Ammon's horn (tissue), 1 donor: Measurements from ENCODE around the gene IGFALS.

Experiments
- DNase-seq: peaks from one replicate; pipeline ENCODE4 v3.0.0-alpha.2; 2016; ENCODE audit warnings: low spot score

IGFALS gene

DNA sequence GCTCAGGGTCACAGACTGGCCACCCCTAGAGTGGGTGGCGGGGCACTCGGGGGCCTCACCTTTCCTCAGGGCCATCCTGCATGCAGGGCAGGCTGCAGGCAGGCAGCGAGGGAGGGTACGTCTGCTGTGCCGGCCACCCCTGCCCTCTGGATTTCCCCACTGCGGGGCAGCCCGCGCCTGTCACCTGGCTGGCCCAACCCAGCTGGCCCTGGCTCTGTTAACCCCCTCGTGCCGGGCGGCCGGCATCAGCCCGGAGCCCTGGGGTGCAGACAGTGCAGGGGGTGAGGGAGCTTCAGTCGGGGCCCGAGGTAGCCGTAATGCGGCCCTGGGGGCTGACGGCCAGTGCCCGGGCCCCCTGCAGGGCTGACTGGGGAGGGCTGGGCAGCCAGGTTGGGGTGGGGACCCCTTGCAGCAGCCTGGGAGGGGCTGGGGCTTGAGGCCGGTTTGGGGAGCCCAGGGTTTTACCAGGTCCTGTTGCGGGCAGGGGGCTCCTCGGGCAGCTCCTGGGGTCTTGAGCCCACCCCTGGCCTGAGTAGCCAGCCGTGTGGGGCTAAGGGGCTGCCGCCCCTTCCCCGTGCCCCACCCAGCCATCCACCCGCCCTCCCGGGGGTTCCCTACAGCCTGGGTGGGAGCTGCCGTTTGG, at the start of gene IGFALS:
Gene IGFALS, minus strand, starts transcription at position 128 of the 643 bp plus-strand sequence. Its CDS starts 53 bp downstream, at position 75.
- no peak for DNase-seq

DNA sequence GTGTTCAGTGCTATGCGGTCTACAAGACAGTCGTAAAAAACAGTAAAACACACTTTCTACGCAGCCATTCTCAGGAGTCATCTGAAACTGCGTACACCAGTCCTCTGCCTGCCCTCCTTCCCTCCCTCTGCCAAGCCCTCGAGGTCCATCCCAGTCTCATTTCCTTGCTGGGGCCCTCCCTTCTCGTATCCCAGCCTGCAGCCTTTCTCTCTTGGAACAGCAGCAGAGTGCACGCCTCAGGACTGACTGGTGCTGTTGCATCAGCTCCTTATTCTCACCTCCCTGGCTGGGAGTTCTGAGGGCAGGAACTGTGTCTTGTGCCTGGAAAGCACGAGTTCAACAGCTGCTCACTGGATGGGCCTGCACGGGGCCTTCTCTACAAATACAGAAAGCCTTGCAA, 46.0 kb upstream of the IGFALS start:
- no peak for DNase-seq

DNA sequence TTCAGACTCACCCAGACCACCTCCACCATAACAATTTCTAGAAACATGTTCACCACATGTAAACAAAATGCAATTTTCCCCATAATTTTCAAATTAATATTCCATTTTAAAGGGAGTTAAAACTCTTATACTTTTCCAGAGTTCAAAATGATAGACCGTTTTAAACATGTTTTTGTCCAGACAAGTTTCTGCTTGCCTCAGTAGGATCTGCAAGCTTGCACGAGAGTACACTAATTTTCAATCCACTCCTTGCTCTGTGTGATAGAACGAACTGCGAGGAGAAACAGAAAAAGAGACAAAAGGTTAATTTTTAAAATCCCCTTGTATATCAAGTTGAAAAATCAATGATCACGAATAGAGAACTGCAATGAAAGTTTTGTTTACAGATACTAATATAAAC, 40.6 kb upstream of the IGFALS start:
- DNase-seq = no peak

DNA sequence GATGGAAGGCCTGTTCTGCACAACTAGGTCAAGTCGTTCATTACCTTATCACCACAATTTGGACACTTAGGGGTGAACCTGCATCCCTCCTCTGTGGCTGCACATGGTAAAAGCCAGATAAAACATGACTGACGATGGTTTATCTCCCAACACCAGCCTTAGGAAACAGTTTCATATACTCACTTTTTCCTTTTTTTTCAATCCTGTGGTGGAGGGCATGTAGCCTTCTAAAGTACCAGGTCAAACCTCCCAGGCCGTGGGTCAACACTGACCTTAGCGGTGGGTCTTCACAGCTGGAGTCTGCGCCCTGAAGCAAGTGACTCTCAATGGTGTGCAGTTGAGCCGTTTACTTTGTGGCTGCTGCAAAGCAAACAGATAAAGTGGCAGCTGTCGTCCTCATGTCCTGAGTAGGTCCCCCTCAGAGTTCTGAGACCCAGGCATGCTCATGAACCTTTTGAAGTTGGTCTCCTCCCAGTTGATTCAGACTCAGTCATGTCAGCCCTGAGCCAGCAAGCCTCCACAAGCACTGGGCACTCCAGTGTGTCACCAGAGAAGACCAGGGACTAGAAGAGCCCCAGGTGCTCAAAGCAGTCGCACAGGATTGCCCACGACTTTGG, 39.4 kb upstream of the IGFALS start:
- no peak for DNase-seq

DNA sequence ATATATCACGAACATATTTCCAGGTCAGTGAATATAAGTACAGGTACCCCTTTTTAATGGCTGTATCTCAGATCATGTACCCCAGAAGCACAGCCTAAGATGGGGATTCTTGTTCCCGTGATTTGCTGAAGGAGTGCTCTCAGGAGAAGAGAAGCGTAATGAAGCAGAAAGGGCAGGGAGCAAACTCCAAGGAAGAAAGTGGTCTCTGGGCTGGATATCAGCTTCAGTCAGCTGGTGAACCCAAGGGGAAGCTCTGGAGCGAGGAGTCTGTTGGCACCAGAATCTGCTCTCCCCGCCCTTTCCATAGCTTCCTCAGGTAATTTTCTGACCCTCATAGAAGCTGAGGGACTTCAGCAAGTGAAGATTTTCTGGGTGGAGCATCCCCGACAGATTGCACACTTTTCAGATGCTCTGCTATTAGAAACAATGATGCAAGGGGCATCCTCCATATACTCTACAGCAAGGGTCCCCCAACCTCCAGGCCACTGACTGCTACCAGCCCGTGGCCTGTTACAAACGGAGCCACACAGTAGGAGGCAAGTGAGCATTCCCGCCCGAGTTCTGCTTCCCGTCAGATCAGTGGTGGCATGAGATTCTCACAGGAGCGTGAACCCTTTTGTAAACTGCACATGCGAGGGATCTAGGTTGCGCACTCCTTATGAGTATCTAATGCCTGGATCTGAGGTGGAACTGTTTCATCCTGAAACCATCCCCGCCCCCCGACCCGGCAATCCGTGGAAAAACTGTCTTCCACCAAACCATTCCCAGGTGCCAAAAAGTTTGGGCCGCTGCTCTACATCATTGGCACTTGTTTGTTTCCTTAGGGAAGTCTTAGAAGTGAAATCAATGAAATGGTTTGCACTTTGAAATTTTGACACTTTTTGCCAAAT, 37.9 kb upstream of the IGFALS start:
- DNase-seq = no peak

DNA sequence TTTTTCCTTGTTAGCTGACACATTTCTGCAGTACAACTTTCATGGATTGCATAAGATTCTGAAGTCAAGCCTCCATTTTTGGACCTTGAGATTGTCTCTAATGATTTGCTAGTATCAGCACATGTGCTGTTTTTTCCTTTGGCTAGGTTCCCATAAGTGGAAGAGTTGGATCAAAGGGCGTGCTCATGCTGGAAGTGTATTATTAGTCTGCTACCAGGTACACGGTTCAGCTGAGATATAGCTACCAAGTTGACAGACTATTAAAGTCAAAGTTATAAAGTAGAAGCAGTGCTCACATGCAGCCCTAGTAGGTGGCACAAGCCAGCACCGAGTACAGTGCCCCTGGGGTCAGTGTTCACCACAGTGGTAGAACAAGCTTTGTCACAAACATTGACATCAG, 36.7 kb upstream of the IGFALS start:
- DNase-seq = no peak

DNA sequence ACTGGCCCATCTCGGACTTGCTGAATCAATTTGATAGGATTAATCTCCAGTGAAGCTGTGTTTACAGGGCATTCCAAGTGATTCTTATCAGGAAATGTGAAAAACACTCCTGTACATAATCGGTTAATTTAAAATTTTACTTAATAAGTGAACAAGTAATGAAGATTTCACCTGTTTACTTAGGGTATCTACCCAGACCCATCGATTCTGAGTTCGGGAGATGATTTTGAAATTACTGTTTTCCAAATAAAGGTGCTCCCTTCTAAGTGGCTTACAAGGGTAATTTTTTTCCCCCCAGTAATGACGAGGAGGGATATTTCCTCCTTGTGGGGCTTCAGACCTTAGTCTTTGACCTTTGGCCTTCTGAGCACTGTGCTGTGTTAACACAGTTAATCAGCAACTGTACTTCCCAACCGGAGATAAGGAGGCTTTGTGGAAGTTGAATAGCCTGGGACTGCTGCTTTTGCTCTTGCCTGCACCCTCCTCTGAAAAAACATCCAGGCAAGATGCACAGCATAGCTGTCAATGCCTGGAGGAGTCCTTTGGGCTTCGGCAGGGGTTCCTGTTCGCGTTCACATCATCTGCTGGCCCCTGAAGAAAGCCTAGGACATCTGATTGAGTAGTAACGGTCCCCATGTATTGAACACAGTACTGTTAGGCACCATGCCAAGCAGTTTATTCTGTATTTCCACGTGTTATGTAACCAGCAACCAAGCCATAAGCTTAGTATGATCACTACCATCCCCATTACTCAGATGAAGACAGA, 35.3 kb upstream of the IGFALS start:
- no peak for DNase-seq

DNA sequence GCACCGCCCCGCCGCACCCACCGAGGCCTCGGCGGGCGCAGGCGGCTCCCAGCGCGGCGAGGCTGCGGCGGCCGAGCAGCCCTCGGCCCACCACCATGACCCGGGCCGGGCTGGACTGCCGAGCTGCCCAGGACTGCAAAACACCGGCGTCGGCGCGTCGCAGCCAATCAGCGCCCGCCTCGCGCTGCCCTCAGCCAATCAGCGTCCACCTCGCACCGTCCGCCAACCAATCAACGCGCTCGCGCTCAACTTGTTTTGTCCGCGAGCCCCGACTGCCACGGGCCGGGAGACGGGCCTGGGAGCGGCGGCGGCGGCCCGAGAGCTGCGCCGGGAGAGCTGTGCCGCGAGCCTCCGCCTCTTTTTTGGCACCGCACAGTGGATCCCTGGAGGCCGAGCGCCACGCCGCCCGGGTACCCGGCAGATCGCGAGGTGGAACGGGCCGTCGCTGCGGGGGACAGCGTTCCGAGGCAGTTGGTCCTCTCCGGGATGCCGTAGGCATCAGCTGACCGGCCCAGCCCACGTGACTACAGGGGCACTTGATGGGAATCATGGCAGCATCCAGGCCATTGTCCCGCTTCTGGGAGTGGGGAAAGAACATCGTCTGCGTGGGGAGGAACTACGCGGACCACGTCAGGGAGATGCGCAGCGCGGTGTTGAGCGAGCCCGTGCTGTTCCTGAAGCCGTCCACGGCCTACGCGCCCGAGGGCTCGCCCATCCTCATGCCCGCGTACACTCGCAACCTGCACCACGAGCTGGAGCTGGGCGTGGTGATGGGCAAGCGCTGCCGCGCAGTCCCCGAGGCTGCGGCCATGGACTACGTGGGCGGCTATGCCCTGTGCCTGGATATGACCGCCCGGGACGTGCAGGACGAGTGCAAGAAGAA, 33.4 kb upstream of the IGFALS start, which contains the start of the genes FAHD1 and HAGH:
Gene FAHD1, plus strand, starts transcription at position 516 of the 883 bp plus-strand sequence. Its CDS starts 33 bp downstream, at position 549.
Gene HAGH, minus strand, starts transcription at position 135 of the 883 bp plus-strand sequence. Its CDS starts 38 bp downstream, at position 97.
- peak; percentile 95 for DNase-seq

DNA sequence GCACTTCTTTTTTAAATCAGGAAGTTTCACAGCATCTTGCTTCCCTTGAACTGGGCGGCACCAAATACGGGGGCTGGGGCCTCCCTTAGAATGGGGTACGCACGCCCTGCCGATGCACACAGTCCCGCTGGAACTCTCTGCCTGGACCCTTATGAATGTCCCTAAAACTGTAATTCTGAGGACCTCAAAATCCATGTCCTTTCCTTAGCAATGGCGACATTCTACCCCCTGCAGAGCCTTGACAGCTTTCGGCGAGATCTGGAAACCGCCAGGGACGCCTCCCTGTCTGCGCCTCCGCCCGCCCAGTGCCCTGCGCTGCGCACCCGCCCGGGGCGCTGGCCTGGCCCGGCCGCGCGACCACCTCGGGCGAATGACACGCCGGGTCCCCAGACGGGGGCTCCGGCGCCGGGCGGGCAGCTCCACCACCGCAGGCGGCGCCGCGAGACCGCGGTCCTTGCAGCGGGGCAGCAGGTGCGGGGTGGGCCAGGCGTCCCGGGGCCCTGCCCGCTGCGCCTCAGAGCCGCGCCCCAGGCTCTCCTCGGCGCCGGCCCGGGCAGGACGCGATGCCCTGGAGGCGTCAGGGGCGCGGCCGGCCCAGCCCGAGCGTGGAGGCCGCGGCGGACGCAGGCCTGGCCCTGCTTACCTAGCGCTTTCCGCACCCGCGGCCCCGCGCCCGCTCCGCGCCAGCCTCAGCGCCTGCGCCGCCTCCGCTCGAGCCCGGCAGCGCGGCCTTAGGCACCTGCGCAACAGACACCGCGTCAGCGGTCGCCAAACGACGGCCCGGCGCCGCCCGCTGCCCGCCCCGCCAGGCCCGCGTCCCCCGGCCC, 32.6 kb upstream of the IGFALS start:
- DNase-seq = no peak

DNA sequence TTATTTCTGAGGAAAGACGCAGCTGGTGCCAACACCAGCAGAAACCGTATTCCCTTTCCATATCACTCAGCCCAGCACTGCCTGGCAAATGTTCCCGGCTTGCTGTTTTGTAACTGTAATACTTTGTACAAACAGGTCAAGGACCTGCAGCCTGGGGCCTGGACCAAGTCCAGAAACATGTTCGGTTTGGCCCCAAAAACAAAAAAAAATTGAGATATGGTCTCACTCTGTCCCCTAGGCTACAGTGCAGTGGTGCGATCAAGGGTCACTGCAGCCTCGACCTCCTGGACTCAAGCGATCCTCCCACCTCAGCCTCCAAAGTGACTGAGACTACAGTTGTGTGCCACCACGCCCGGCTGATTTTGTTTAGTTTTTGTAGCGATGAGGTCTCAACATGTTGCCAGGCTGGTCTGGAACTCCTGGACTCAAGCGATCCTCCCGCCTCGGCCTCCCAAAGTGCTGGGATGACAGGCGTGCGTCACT, 31.9 kb upstream of the IGFALS start:
- no peak for DNase-seq

DNA sequence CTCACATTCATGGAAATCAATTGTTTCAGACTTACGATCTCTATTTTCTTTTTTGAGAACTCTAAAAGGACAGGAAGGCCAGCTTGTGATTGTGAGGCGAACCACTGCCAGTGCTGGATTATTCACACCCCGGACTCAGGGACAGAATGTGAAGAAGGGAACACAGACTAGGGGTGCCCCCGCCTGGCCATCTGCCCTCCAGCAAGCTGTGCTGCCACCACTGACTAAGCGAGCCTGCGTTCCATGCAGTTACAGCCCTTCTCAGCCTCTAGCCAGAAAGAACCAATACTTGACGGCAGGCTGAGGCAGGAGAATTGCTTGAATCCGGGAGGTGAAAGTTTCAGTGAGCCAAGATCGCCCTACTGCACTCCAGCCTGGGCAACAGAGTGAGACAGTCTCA, 30.3 kb upstream of the IGFALS start:
- peak; percentile 74 for DNase-seq

DNA sequence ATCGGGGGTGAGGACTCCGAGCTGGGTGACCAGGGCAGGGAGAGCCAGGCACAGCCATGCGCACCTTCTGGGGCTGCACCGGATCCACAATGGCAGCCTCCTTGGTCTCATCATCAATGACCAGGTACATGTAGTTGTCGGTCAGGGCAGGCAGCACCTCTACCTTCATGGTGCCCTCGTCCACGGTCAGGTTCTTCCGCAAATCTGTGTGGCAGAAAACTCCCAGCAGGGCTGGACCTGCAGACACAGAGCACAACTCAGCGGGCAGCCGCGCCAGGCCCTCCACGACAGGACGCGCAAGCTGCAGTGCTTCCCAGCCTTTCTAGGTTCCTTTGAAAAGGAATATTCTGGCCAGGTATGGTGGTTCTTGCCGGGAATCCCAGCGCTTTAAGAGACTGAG, 29.3 kb upstream of the IGFALS start:
- DNase-seq = no peak

DNA sequence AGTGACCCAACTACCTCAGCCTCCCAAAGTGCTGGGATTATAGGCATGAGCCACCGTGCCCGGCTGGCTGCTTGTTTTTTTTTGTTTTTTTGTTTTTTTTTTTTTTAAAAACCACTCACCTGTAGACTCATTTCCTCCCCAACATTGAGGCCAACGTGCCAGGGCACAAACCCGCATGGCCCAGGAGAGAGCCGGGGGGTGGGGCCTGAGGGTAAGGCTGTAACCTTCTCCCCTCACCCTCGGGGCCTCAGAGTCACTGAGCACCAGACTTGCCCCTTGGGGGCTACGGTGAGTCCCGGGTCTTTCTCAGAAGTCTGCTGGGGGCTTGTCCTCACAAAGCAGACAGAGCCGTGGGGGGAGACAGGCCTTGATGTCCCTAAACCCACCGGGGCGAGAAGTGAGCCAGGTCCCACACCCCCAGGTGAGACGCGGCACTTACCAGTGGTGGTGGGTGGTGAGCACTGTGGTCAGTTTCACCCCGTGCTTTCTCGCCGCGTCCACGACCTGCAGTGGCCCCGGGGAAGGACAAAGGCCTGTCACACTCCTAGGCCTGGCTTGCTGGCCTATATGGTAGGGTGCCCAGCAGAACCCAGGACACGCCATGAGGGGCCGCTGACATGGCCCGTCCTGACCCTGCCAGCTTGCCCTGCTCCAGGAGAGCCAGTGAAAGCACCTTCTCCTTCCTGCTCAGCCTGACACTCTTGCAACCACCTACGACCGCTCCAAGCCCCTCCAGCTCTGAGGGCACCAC, 28.5 kb upstream of the IGFALS start:
- no peak for DNase-seq

DNA sequence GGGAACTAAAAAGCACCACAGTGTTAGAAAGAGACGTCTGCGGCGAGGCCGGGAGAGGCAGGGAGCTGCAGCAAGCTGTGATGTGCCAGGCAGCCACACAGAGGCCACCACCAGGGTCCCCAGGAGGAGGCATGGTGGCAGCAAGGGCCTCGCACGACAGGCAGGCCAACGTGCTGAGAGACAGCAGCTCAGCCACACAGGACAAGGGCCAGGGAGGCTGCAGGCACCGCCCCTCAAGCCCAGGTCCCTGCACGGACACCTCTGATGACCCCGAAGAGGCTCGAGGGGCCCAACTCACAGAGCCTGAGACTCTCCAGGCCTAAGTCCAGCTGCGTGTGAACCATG, 27.4 kb upstream of the IGFALS start:
- no peak for DNase-seq

DNA sequence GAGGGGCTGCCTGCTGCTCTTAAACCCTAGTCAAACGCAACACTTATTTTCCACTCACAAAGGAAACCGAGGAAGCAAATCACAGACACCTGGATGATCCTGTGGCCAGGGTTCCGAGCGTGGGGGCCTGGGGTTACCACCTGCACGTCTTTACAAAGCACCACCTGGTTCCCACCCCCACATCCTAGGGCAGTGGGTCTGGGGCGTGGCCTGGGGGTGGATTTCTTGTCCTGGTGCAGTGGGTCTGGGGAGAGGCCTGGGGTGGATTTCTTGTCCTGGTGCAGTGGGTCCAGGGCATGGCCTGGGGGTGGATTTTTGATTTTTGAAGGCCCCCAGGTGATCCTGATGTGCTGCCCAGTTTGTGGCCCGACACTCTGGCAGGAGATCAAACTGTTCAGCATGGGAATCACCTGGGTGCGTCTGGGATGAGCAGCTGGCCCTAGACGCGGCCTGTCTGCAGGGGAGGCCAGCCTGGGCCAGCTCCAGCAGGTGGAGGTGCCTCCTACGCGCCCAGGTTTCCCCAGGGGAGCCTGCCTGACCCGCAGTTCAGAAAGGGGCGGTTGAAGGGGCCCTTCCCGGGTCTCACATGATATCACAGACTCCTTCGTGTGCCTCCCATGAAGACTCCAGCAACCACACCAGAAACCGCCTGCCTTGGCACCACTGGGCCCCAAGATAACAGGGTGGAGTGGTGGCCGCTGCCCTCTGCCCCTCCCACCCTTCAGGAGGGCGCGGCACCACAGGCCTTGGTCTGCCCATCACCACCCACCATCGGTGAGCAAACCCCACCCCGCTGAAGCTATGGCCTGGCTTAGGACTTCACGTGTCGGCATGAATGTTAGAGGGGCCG, 26.8 kb upstream of the IGFALS start:
- DNase-seq = no peak

DNA sequence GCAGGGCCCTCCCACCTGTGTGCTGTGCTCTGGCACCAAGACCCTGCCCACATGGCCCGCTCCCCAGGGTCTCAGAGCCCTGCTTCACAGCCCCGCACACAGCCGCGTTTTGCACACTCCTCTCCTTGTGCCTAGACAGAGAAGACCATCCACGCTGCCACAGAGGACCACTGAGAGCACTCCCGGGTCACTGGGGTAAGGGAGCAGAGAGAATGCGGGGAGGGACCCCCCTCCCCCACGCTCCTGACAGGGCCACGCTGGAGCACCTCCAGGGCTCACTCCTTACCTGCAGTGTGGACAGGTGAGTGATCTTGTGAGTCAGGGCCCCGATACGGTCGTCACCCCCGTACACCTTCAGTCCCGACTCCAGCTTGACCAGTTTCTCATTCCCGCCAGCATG, 26.1 kb upstream of the IGFALS start:
- no peak for DNase-seq

DNA sequence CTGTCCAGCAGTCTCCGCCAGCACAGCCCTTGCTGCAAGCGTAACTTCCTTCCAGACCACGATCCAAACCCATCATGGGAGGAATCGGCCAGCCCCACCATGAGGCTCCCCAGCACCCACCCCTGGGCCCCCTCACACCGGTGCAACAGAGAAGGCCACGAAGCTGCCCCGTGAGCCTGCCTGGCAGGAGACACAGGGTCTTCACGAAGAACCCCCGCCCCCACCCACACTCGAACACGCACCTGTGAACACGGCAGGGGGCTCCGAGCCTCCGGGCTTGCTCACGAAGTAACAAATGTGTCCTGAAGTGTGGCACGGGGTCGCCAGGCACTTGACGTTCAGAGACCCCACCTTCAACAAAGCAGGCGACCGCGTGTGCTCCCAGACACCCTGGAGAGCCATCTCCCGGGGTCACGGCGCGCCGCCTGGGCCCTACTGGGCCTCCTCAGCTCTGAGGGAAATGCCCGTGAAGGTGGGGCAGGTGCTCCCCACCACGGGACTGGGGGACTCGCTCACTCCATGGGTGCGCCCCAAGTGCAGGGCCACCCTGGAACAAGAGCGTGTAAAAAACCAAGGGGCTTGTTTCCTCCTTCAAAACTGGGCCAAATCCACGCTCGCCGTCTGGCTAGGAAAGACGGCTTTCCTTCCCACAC, 25.5 kb upstream of the IGFALS start:
- no peak for DNase-seq
